ENCODE measurements around the gene RBPJL. TPM values are rescaled to one million over a fixed set of nuclear protein-coding genes. Genes with fewer than 3 reads are reported as not detected.

The RBPJL gene
- total and polyA plus RNA-seq, 4 donors, result not detected

- WGBS, result 62% methylated on average over 3 of the region's 3 CpGs
- H3K27ac ChIP-seq (ENCODE audit: low read depth in 1 of 2, low read length in 2 of 2), result no peak overlapping the region
- H3K9ac ChIP-seq (ENCODE audit: low read depth in 1 of 2, low read length in 2 of 2), result no peak overlapping the region
- no peaks in the 10 kb centered on the region for H3K9me3 ChIP-seq (ENCODE audit: control insufficient read depth in 4 of 4, low read length in 3 of 4)
- H3K27me3 ChIP-seq (ENCODE audit: control insufficient read depth in 4 of 4, insufficient read depth in 4 of 4, low read length in 3 of 4), result peaks cover 0 to 11% (median 1%) of the 10 kb centered on the region in 4 donors
- H3K4me1 ChIP-seq (ENCODE audit: control insufficient read depth in 4 of 4, insufficient read depth in 4 of 4, low read length in 3 of 4), result no peaks in the 10 kb centered on the region
- H3K4me3 ChIP-seq (ENCODE audit: low read depth in 1 of 3, low read length in 3 of 3), result no peak overlapping the region
- no peak for DNase-seq (ENCODE audit: low spot score)
- no peaks in the 10 kb centered on the region for H3K36me3 ChIP-seq (ENCODE audit: control insufficient read depth in 4 of 4, insufficient read depth in 3 of 4, low read depth in 1 of 4, low read length in 3 of 4)
- no peak for TF ChIP-seq FOXA1 (IDR thresholded peaks at IDR 0.05)
- TF ChIP-seq NR2F2 (IDR thresholded peaks at IDR 0.05), result no peak
- TF ChIP-seq RAD21 (IDR thresholded peaks at IDR 0.05), result no peak
- no peak for TF ChIP-seq TAF1 (conservative IDR thresholded peaks at IDR 0.05)
- TF ChIP-seq HNF4G (IDR thresholded peaks at IDR 0.05), result no peak
- no peak for TF ChIP-seq EGR1 (IDR thresholded peaks at IDR 0.05; ENCODE audit: low read depth in 2 of 2)
- TF ChIP-seq REST (IDR thresholded peaks at IDR 0.05), result no peak
- no peak for TF ChIP-seq YY1 (IDR thresholded peaks at IDR 0.05)
- TF ChIP-seq HNF4A (conservative IDR thresholded peaks at IDR 0.05), result no peak
- no peak for TF ChIP-seq SP1 (IDR thresholded peaks at IDR 0.05)
- TF ChIP-seq FOXA2 (IDR thresholded peaks at IDR 0.05), result no peak
- no peak for TF ChIP-seq JUND (IDR thresholded peaks at IDR 0.05)
Observed at GRCh38 chr20:45317826-45318225, 11.2 kb downstream of the RBPJL start.

GRCh38 chr20:45318386-45318939, 11.8 kb downstream of the RBPJL start:
- 77% methylated on average over 7 of the region's 7 CpGs for WGBS
- TF ChIP-seq MAX (IDR thresholded peaks at IDR 0.05), result no peak
- no peak for TF ChIP-seq ZBTB33 (IDR thresholded peaks at IDR 0.05)
- no peak for TF ChIP-seq FOXA1 (IDR thresholded peaks at IDR 0.05)
- no peak for TF ChIP-seq RXRA (IDR thresholded peaks at IDR 0.05)
- no peak for TF ChIP-seq SP1 (IDR thresholded peaks at IDR 0.05)
- no peak for TF ChIP-seq CTCF (IDR thresholded peaks at IDR 0.05; ENCODE audit: low read depth, low read length, missing input control)
- TF ChIP-seq EGR1 (IDR thresholded peaks at IDR 0.05; ENCODE audit: low read depth in 2 of 2), result no peak
- no peak for TF ChIP-seq TAF1 (conservative IDR thresholded peaks at IDR 0.05)
- TF ChIP-seq JUND (IDR thresholded peaks at IDR 0.05), result no peak
- Histone ChIP-seq H3K27me3 (ENCODE audit: control insufficient read depth in 4 of 4, insufficient read depth in 4 of 4, low read length in 3 of 4) (peaks cover 0 to 11% (median 0%) of the 10 kb centered on the region in 4 donors), H3K27ac (ENCODE audit: low read depth in 1 of 2, low read length in 2 of 2) (no peak overlapping the region), H3K4me1 (ENCODE audit: control insufficient read depth in 4 of 4, insufficient read depth in 4 of 4, low read length in 3 of 4) (peaks cover 0 to 2% (median 0%) of the 10 kb centered on the region in 4 donors), H3K9me3 (ENCODE audit: control insufficient read depth in 4 of 4, low read length in 3 of 4) (no peaks in the 10 kb centered on the region), H3K9ac (ENCODE audit: low read depth in 1 of 2, low read length in 2 of 2) (no peak overlapping the region), H3K4me3 (ENCODE audit: low read depth in 1 of 3, low read length in 3 of 3) (no peak overlapping the region), H3K36me3 (ENCODE audit: control insufficient read depth in 4 of 4, insufficient read depth in 3 of 4, low read depth in 1 of 4, low read length in 3 of 4) (no peaks in the 10 kb centered on the region)
- DNase-seq (ENCODE audit: low spot score), result no peak
